HEK293 (cell line): ENCODE measurements around the gene FBLN2.

Experiments
- CTCF ChIA-PET: fragments of 350-600 bp; formaldehyde crosslinking; extraction: SDS; loops from one replicate; lab custom pipeline; 2021; ENCODE audit warnings: antibody characterized with exemption; lab: Yijun Ruan, JAX
- POLR2A ChIA-PET: fragments of 300-600 bp; formaldehyde crosslinking; extraction: SDS; loops from one replicate; lab custom pipeline; 2020; ENCODE audit warnings: antibody characterized with exemption, inconsistent platforms; lab: Yijun Ruan, JAX
- H3K27ac ChIP-seq: fragments of 200-500 bp; sonication (Bioruptor generic); 2 replicates; pipeline ENCODE4 v1.5.1; 2014; ENCODE audit warnings: low read depth, low read length, control low read depth, inconsistent platforms; ENCODE audit errors: extremely low read depth
- H3K36me3 ChIP-seq, 2 experiments: fragments of 200-500 bp in 1 of 2; sonication (Bioruptor generic) in 1 of 2; 1 replicate in 1 of 2; 2 replicates in 1 of 2; pipeline ENCODE4 v1.5.1; 2014 to 2017; ENCODE audit warnings: inconsistent platforms in 2 of 2, low read length in 2 of 2; ENCODE audit not compliant: control insufficient read depth in 2 of 2, insufficient read depth in 1 of 2
- H3K4me1 ChIP-seq: fragments of 200-500 bp; sonication (Bioruptor generic); 2 replicates; pipeline ENCODE4 v1.5.1; 2014; ENCODE audit warnings: mild to moderate bottlenecking, low read length, inconsistent platforms; ENCODE audit not compliant: control insufficient read depth, insufficient read depth
- H3K4me3 ChIP-seq: 2 replicates; pipeline ENCODE4 v1.5.1; 2011; ENCODE audit warnings: low read depth, mild to moderate bottlenecking, control low read depth, low read length, moderate library complexity
- H3K9me3 ChIP-seq: fragments of 200-500 bp; sonication (Bioruptor generic); 2 replicates; pipeline ENCODE4 v1.5.1; 2014; ENCODE audit warnings: low read depth, low read length, inconsistent platforms; ENCODE audit not compliant: control insufficient read depth, insufficient read depth
- KLF8 ChIP-seq: fragments of 450-650 bp; formaldehyde crosslinking; IDR thresholded peaks from 2 replicates; pipeline ENCODE4 v1.5.1; 2016; ENCODE audit warnings: missing biosample characterization, missing genetic modification characterization
- PRDM10 ChIP-seq: fragments of 450-650 bp; formaldehyde crosslinking; IDR thresholded peaks from 2 replicates; pipeline ENCODE4 v1.5.1; 2016; ENCODE audit warnings: missing biosample characterization, missing genetic modification characterization
- SALL2 ChIP-seq: fragments of 450-650 bp; formaldehyde crosslinking; IDR thresholded peaks from 2 replicates; pipeline ENCODE4 v1.5.0; 2017; ENCODE audit warnings: missing biosample characterization, mild to moderate bottlenecking, missing genetic modification characterization, borderline replicate concordance
- ZBTB8A ChIP-seq: fragments of 450-650 bp; formaldehyde crosslinking; IDR thresholded peaks from 2 replicates; pipeline ENCODE4 v1.5.1; 2016; ENCODE audit warnings: missing biosample characterization, missing genetic modification characterization
- ZFHX2 ChIP-seq: fragments of 450-650 bp; formaldehyde crosslinking; conservative IDR thresholded peaks from 2 replicates; pipeline ENCODE4 v1.5.1; 2016; ENCODE audit warnings: missing biosample characterization, missing genetic modification characterization
- ZIC2 ChIP-seq: fragments of 450-650 bp; formaldehyde crosslinking; IDR thresholded peaks from 2 replicates; pipeline ENCODE4 v1.5.1; 2016; ENCODE audit warnings: missing biosample characterization, missing genetic modification characterization
- ZNF211 ChIP-seq: fragments of 450-650 bp; formaldehyde crosslinking; IDR thresholded peaks from 2 replicates; pipeline ENCODE4 v1.5.1; 2016; ENCODE audit warnings: low read depth, missing biosample characterization, missing genetic modification characterization
- ZNF292 ChIP-seq: fragments of 450-650 bp; formaldehyde crosslinking; IDR thresholded peaks from 2 replicates; pipeline ENCODE4 v1.5.1; 2016; ENCODE audit warnings: low read depth, missing biosample characterization, missing genetic modification characterization, borderline replicate concordance
- ZNF501 ChIP-seq: fragments of 450-650 bp; formaldehyde crosslinking; IDR thresholded peaks from 2 replicates; pipeline ENCODE4 v1.5.1; 2016; ENCODE audit warnings: missing biosample characterization, missing genetic modification characterization
- ZNF704 ChIP-seq: fragments of 450-650 bp; formaldehyde crosslinking; IDR thresholded peaks from 2 replicates; pipeline ENCODE4 v1.5.1; 2016; ENCODE audit warnings: missing biosample characterization, missing genetic modification characterization
- ZNF768 ChIP-seq: fragments of 450-650 bp; formaldehyde crosslinking; IDR thresholded peaks from 2 replicates; pipeline ENCODE4 v1.5.1; 2018; ENCODE audit warnings: missing biosample characterization, mild to moderate bottlenecking, missing genetic modification characterization

The FBLN2 gene

GRCh38 chr3:13581485-13582365 lies 32.8 kb downstream of the FBLN2 start (continued):
- TF ChIP-seq KLF8 (tag by site-specific recombination) = no peak

- no peak for TF ChIP-seq ZNF292 (tag by site-specific recombination)
- peak; percentile 93 for TF ChIP-seq ZNF768 (tag by site-specific recombination)
- POLR2A ChIA-PET = no interaction called here
- no peaks in the 10 kb centered on the region for H3K4me1 ChIP-seq
- CTCF ChIA-PET = no interaction called here
- no peaks in the 10 kb centered on the region for H3K36me3 ChIP-seq
- H3K27ac ChIP-seq = no peak overlapping the region
- no peaks in the 10 kb centered on the region for H3K9me3 ChIP-seq
- H3K4me3 ChIP-seq = no peak overlapping the region
Measured at GRCh38 chr3:13582366-13583250, 33.7 kb downstream of the FBLN2 start.

- 0 out of 2 replicates have a peak, but pooled peaks cover 2% of the 10 kb centered on the region for H3K4me1 ChIP-seq
- H3K9me3 ChIP-seq = no peaks in the 10 kb centered on the region
- TF ChIP-seq ZNF211 (tag by site-specific recombination) = no peak
- no peak for TF ChIP-seq ZNF501 (tag by site-specific recombination)
- no peak for TF ChIP-seq SALL2
- CTCF ChIA-PET = interaction anchor here (0.6 kb wide), 1 partner anchor 926 kb away, joined by 3 read pairs; no protein-coding TSS in a partner anchor
- H3K36me3 ChIP-seq = no peaks in the 10 kb centered on the region
- no peak overlapping the region for H3K27ac ChIP-seq
- no peak overlapping the region for H3K4me3 ChIP-seq
- POLR2A ChIA-PET = no interaction called here
Measured at GRCh38 chr3:13583251-13584180, 34.6 kb downstream of the FBLN2 start.

GRCh38 chr3:13584427-13584891 lies 35.5 kb downstream of the FBLN2 start:
- ChIA-PET POLR2A (no interaction called here), CTCF (interaction anchor here (0.6 kb wide), 1 partner anchor 925 kb away, joined by 3 read pairs; no protein-coding TSS in a partner anchor)
- no peaks in the 10 kb centered on the region for H3K9me3 ChIP-seq
- H3K27ac ChIP-seq = no peak overlapping the region
- H3K36me3 ChIP-seq = no peaks in the 10 kb centered on the region
- no peak overlapping the region for H3K4me3 ChIP-seq
- 0 out of 2 replicates have a peak, but pooled peaks cover 2% of the 10 kb centered on the region for H3K4me1 ChIP-seq
- TF ChIP-seq ZNF704 (tag by site-specific recombination) = no peak
- TF ChIP-seq ZBTB8A (tag by site-specific recombination) = no peak
- TF ChIP-seq PRDM10 = no peak
- TF ChIP-seq ZIC2 (tag by site-specific recombination) = peak; percentile 75
- no peak for TF ChIP-seq ZFHX2 (tag by site-specific recombination)
